Measurements from ENCODE around the gene NMUR1. TPM values are rescaled to one million over a fixed set of nuclear protein-coding genes. Genes with fewer than 3 reads are reported as not detected.

Gene NMUR1
- total RNA-seq, 1 donor from 2014 or later = 0.10 TPM

DNA sequence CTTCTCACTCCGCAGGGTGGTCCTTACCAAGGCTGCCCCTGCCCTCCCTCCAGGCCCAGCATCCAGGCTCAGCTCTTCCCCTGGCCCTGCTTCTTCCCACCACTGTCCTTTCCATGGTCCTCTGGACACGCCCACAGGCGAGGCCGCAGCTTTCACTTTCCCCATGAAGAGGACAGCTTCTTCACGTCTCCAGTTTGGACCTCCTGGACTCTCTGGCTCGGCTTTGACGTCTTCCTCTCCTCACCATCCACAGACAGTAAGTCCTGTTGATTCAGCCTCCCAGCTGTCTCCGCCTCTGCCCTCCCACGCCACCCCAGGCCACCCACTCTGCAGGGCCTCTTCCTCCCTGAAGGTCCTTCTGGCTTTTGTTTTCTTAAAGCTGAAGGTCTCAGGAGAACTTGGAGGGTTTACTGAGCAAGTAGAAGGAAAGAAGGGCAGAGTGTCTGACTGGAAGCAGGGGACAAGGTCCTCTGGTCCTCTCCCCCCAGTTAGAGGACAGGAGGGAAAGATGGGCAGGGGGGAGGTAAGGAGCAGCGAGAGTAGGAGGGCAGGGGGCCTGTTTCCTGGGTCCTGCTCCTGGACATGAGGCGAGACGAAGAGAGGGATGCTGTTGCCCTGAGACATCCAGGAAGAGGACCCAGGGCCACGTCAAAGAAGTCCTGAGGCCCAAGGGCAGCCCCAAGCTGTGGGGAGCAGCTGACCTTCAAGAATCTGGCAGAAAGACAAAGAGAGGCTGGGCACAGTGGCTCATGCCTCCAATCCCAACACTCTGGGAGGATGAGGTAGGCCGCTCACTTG, 24.7 kb upstream of the NMUR1 start:
- peaks cover 12% of the 10 kb centered on the region for H3K9me3 Mint-ChIP-seq
- H3K4me1 Mint-ChIP-seq (ENCODE audit: unreplicated experiment) = peaks cover 6% of the 10 kb centered on the region
- no peaks in the 10 kb centered on the region for H3K27me3 Mint-ChIP-seq
- no peak overlapping the region for H3K27ac Mint-ChIP-seq
- TF ChIP-seq, protein P1, sequence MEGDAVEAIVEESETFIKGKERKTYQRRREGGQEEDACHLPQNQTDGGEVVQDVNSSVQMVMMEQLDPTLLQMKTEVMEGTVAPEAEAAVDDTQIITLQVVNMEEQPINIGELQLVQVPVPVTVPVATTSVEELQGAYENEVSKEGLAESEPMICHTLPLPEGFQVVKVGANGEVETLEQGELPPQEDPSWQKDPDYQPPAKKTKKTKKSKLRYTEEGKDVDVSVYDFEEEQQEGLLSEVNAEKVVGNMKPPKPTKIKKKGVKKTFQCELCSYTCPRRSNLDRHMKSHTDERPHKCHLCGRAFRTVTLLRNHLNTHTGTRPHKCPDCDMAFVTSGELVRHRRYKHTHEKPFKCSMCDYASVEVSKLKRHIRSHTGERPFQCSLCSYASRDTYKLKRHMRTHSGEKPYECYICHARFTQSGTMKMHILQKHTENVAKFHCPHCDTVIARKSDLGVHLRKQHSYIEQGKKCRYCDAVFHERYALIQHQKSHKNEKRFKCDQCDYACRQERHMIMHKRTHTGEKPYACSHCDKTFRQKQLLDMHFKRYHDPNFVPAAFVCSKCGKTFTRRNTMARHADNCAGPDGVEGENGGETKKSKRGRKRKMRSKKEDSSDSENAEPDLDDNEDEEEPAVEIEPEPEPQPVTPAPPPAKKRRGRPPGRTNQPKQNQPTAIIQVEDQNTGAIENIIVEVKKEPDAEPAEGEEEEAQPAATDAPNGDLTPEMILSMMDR (conservative IDR thresholded peaks at IDR 0.05) = no peak
- no peak for DNase-seq (ENCODE audit: extremely low spot score, unreplicated experiment)
- no peaks in the 10 kb centered on the region for H3K36me3 Mint-ChIP-seq
- no peak overlapping the region for H3K4me3 Mint-ChIP-seq

DNA sequence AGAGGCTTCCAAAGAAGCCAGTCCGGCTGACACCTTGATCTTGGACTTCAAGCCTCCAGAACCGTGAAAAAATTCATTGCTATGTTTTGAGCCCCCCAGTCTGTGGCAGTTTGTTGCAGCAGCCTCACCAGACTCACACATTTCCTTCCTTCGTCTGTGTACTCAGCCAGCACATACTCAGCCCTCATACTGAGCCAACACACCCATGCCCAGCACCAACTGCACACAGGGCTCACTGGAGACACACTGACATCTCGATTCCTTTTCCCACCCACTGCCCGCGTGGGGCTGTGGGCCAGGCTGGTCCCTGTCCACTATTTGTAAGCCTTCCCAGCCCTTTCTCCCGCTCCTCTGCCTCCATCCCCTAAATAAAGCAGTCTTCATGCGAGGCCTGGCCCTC, 24.1 kb upstream of the NMUR1 start:
- H3K27me3 Mint-ChIP-seq = no peaks in the 10 kb centered on the region
- H3K9me3 Mint-ChIP-seq = peaks cover 12% of the 10 kb centered on the region
- H3K27ac Mint-ChIP-seq = no peak overlapping the region
- DNase-seq (ENCODE audit: extremely low spot score, unreplicated experiment) = no peak
- H3K4me3 Mint-ChIP-seq = no peak overlapping the region
- H3K36me3 Mint-ChIP-seq = no peaks in the 10 kb centered on the region
- H3K4me1 Mint-ChIP-seq (ENCODE audit: unreplicated experiment) = peaks cover 6% of the 10 kb centered on the region
- TF ChIP-seq, protein P1 (conservative IDR thresholded peaks at IDR 0.05) = no peak

DNA sequence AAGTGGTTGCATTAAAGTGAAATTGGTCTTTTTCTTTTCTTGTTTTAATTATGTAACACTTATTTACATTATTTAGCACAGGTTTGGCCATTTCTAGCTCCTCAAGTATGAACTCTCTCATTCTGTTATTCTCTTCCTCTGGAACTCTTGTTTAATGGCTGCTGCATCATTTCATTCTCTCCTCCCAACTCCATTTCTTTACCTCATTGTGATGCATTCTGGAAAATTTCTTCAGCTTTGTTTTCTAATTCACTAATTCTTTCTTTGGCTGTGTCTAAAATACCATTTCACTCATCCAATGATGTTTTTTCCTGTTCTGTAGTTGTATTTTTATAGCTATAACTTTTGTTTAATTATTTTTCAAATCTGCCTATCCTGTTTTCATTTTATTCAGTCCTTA, 22.5 kb upstream of the NMUR1 start:
- H3K27ac Mint-ChIP-seq = no peak overlapping the region
- no peak for DNase-seq (ENCODE audit: extremely low spot score, unreplicated experiment)

DNA sequence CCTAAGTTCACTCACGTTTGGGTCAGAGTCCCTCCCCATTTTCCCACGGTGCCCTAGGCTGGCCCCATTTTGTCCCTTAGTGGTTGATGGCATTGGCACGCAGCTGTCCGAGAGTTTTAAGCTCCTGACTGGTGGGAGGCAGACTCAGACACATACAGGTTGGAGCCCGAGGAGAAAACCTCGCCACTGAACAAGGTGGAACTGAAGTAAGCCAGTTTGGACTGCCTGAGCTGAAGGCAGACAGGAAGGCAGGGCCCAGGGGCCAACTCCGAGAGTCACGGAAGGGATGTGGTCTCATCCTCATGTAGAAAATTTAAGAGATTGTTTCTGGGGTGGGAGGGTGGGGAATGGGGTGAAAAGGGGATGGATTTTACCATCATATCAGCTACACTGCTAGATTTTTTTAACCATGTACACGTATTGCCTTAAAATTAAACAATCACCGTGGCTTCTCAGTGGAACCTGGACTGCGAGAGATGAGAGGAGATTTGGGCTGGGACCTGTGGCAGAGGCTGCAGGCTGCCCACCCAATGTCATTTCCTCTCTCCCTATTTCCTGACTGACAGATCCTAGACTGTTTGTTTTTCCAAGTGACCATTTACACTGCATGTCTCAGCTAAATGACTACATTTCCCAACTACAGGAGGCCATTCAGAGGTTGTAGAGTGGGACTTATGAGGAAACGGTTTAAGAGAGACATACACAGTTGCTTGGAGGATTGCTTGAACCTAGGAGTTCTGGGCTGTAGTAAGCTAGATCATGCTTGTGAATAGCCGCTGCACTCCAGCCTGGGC, 19.4 kb upstream of the NMUR1 start:
- Mint-ChIP-seq H3K36me3 (no peaks in the 10 kb centered on the region), H3K27ac (no peak overlapping the region), H3K4me1 (ENCODE audit: unreplicated experiment) (peaks cover 7% of the 10 kb centered on the region), H3K9me3 (peaks cover 12% of the 10 kb centered on the region), H3K27me3 (no peaks in the 10 kb centered on the region), H3K4me3 (no peak overlapping the region)
- no peak for DNase-seq (ENCODE audit: extremely low spot score, unreplicated experiment)
- TF ChIP-seq, protein P1 (conservative IDR thresholded peaks at IDR 0.05) = no peak

More for the DNA sequence above, 22.5 kb upstream of the NMUR1 start:
- H3K36me3 Mint-ChIP-seq = no peaks in the 10 kb centered on the region
- peaks cover 6% of the 10 kb centered on the region for H3K4me1 Mint-ChIP-seq (ENCODE audit: unreplicated experiment)
- peaks cover 12% of the 10 kb centered on the region for H3K9me3 Mint-ChIP-seq
- no peak overlapping the region for H3K4me3 Mint-ChIP-seq
- TF ChIP-seq, protein P1 (conservative IDR thresholded peaks at IDR 0.05) = no peak
- H3K27me3 Mint-ChIP-seq = no peaks in the 10 kb centered on the region

- no peaks in the 10 kb centered on the region for H3K27me3 Mint-ChIP-seq
- no peaks in the 10 kb centered on the region for H3K36me3 Mint-ChIP-seq
- H3K9me3 Mint-ChIP-seq = peaks cover 11% of the 10 kb centered on the region
- H3K4me1 Mint-ChIP-seq (ENCODE audit: unreplicated experiment) = peaks cover 5% of the 10 kb centered on the region
- TF ChIP-seq, protein P1 (conservative IDR thresholded peaks at IDR 0.05) = no peak
- no peak overlapping the region for H3K4me3 Mint-ChIP-seq
- DNase-seq (ENCODE audit: extremely low spot score, unreplicated experiment) = no peak
- no peak overlapping the region for H3K27ac Mint-ChIP-seq
These were observed 18.5 kb upstream of the NMUR1 start for GRCh38 chr2:231548752-231549151.
